Measurements from ENCODE around the gene ECM1.

DNA sequence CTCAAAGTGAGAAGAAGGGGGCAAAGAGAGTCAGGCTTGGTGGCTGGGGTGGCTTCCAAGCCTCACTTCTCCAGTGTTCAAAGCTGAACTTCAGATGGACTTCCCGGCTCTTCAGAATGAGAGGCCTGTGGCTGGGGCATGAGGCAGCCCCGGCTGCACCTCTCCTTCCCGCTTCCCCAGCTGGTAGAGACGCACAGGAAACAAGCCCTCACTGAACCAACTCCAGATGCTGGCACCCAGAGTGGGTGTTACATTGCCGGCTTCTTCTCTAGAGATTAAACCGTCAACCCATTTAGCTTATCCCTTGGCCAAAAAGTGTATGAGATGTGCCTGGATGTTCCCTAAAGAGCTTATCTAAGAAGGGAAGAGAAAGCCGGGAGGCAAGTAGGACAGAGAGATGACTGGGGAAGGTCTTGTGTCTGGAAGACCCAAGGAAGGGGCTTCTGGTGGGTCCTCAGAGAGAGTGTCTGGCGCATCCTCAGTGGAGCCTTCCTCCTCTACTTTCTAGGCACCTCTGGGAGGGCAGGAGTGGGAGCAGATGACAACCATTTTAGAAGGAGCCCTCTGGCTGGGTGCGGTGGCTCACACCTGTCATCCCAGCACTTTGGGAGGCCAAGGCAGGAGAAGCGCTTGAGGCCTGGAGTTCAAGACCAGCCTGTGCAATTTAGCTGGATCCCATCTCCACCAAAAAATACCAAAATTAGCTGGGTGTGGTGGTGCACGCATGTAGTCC lies 43.3 kb downstream of the ECM1 start:
- TF ChIP-seq, protein P1, sequence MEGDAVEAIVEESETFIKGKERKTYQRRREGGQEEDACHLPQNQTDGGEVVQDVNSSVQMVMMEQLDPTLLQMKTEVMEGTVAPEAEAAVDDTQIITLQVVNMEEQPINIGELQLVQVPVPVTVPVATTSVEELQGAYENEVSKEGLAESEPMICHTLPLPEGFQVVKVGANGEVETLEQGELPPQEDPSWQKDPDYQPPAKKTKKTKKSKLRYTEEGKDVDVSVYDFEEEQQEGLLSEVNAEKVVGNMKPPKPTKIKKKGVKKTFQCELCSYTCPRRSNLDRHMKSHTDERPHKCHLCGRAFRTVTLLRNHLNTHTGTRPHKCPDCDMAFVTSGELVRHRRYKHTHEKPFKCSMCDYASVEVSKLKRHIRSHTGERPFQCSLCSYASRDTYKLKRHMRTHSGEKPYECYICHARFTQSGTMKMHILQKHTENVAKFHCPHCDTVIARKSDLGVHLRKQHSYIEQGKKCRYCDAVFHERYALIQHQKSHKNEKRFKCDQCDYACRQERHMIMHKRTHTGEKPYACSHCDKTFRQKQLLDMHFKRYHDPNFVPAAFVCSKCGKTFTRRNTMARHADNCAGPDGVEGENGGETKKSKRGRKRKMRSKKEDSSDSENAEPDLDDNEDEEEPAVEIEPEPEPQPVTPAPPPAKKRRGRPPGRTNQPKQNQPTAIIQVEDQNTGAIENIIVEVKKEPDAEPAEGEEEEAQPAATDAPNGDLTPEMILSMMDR (optimal IDR thresholded peaks at IDR 0.05 in 1 of 3, IDR thresholded peaks at IDR 0.05 in 1 of 3, conservative IDR thresholded peaks at IDR 0.05 in 1 of 3; ENCODE audit: extremely low read depth in 1 of 3, insufficient read depth in 2 of 3, low read length in 3 of 3): no peak
- TF ChIP-seq EZH2 (IDR thresholded peaks at IDR 0.05; ENCODE audit: low read length): no peak

Measured in keratinocyte (primary cell).